ENCODE results near the gene CORT. TPM values are rescaled to one million over a fixed set of nuclear protein-coding genes. Genes with fewer than 3 reads are reported as not detected.

CORT gene
- polyA plus RNA-seq, 2 of the 4 experiments (the other 2 are of a cell fraction), result 0.10 to 0.30 TPM

GRCh38 chr1:10430216-10431069 is 19.4 kb upstream of the CORT start, which contains the start of gene CENPS:
TSS of gene CENPS (plus strand) at chr1:10430433. CDS start at chr1:10430518, 85 bp downstream.
- Histone ChIP-seq H3K4me3 (peak within 1 kb of the TSS; percentile 87), H3K4me2 (peak within 1 kb of the TSS; percentile 94), H3K4me1 (peaks cover 18% of the 10 kb centered on the region), H3K27ac (peak within 1 kb of the TSS; percentile 87 to 97), H3K9me3 (no peaks in the 10 kb centered on the region)
- 1% methylated on average over 22 of the region's 95 CpGs for WGBS (ENCODE audit: missing lambda C conversion rate)
- no peak for FAIRE-seq
- DNase-seq (ENCODE audit: low read depth in 1 of 2, low spot score in 1 of 2), result peak; percentile 80 to 82
- ATAC-seq, result peak; percentile 83 to 86
- ChIA-PET CTCF (interaction anchor here (0.7 to 6.6 kb wide), 31 partner anchors 9 to 815 kb away, joined by 3 to 63 read pairs (median 4); partner anchors contain the start of genes CORT, KIF1B and PGD), POLR2A (interaction anchor here (0.6 to 1.6 kb wide), 7 partner anchors 13 to 583 kb away, joined by 3 to 7 read pairs (median 5); partner anchors contain the start of gene PGD)
- TF ChIP-seq JUN (IDR thresholded peaks at IDR 0.05), result peak in 1 of 2 experiments; percentile 82; a peak in 3 of 5 replicates
- no peak for TF ChIP-seq HOXA7 (CRISPR knock-in tag; IDR thresholded peaks at IDR 0.05)
- TF ChIP-seq E2F6 (IDR thresholded peaks at IDR 0.05; ENCODE audit: borderline replicate concordance, low read depth), result peak; percentile 99
- TF ChIP-seq, protein P1, sequence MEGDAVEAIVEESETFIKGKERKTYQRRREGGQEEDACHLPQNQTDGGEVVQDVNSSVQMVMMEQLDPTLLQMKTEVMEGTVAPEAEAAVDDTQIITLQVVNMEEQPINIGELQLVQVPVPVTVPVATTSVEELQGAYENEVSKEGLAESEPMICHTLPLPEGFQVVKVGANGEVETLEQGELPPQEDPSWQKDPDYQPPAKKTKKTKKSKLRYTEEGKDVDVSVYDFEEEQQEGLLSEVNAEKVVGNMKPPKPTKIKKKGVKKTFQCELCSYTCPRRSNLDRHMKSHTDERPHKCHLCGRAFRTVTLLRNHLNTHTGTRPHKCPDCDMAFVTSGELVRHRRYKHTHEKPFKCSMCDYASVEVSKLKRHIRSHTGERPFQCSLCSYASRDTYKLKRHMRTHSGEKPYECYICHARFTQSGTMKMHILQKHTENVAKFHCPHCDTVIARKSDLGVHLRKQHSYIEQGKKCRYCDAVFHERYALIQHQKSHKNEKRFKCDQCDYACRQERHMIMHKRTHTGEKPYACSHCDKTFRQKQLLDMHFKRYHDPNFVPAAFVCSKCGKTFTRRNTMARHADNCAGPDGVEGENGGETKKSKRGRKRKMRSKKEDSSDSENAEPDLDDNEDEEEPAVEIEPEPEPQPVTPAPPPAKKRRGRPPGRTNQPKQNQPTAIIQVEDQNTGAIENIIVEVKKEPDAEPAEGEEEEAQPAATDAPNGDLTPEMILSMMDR (IDR thresholded peaks at IDR 0.05), result peak; percentile 79
- TF ChIP-seq ZSCAN20 (CRISPR knock-in tag; IDR thresholded peaks at IDR 0.05), result no peak
- TF ChIP-seq CEBPB (IDR thresholded peaks at IDR 0.05), result no peak
- TF ChIP-seq ZC3H11A (IDR thresholded peaks at IDR 0.05), result no peak
- TF ChIP-seq, protein P2, sequence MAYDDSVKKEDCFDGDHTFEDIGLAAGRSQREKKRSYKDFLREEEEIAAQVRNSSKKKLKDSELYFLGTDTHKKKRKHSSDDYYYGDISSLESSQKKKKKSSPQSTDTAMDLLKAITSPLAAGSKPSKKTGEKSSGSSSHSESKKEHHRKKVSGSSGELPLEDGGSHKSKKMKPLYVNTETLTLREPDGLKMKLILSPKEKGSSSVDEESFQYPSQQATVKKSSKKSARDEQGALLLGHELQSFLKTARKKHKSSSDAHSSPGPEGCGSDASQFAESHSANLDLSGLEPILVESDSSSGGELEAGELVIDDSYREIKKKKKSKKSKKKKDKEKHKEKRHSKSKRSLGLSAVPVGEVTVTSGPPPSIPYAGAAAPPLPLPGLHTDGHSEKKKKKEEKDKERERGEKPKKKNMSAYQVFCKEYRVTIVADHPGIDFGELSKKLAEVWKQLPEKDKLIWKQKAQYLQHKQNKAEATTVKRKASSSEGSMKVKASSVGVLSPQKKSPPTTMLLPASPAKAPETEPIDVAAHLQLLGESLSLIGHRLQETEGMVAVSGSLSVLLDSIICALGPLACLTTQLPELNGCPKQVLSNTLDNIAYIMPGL (CRISPR knock-in tag; IDR thresholded peaks at IDR 0.05; ENCODE audit: borderline replicate concordance), result peak; percentile 23; the same call in 1 of the 2 replicates
- TF ChIP-seq MAX (IDR thresholded peaks at IDR 0.05), result peak; percentile 96
- peak; percentile 42 to 62; a peak in 4 of 5 replicates for TF ChIP-seq RAD21 (conservative IDR thresholded peaks at IDR 0.05 in 1 of 2, IDR thresholded peaks at IDR 0.05 in 1 of 2)
- no peak for TF ChIP-seq ATOH8 (CRISPR knock-in tag; IDR thresholded peaks at IDR 0.05; ENCODE audit: low read depth)
- 0 out of 2 replicates have a peak, but pooled peaks have one; percentile 25 for TF ChIP-seq PHF8 (IDR thresholded peaks at IDR 0.05; ENCODE audit: borderline replicate concordance, low read depth)
- peak; percentile 85 for TF ChIP-seq SMC3 (IDR thresholded peaks at IDR 0.05)
- peak; percentile 13; the same call in 1 of the 2 replicates for TF ChIP-seq PBX3 (IDR thresholded peaks at IDR 0.05)
- TF ChIP-seq MYC (IDR thresholded peaks at IDR 0.05; ENCODE audit: borderline replicate concordance, low read length), result no peak
- TF ChIP-seq, protein P3, sequence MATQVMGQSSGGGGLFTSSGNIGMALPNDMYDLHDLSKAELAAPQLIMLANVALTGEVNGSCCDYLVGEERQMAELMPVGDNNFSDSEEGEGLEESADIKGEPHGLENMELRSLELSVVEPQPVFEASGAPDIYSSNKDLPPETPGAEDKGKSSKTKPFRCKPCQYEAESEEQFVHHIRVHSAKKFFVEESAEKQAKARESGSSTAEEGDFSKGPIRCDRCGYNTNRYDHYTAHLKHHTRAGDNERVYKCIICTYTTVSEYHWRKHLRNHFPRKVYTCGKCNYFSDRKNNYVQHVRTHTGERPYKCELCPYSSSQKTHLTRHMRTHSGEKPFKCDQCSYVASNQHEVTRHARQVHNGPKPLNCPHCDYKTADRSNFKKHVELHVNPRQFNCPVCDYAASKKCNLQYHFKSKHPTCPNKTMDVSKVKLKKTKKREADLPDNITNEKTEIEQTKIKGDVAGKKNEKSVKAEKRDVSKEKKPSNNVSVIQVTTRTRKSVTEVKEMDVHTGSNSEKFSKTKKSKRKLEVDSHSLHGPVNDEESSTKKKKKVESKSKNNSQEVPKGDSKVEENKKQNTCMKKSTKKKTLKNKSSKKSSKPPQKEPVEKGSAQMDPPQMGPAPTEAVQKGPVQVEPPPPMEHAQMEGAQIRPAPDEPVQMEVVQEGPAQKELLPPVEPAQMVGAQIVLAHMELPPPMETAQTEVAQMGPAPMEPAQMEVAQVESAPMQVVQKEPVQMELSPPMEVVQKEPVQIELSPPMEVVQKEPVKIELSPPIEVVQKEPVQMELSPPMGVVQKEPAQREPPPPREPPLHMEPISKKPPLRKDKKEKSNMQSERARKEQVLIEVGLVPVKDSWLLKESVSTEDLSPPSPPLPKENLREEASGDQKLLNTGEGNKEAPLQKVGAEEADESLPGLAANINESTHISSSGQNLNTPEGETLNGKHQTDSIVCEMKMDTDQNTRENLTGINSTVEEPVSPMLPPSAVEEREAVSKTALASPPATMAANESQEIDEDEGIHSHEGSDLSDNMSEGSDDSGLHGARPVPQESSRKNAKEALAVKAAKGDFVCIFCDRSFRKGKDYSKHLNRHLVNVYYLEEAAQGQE (IDR thresholded peaks at IDR 0.05), result no peak; the same call in 1 of the 2 replicates
- TF ChIP-seq KDM5A (IDR thresholded peaks at IDR 0.05), result peak; percentile 84
- peak; percentile 47 for TF ChIP-seq POLR2A (IDR thresholded peaks at IDR 0.05; ENCODE audit: low read length)
- no peak for TF ChIP-seq SREBF2 (IDR thresholded peaks at IDR 0.05)
- no peak for TF ChIP-seq RFX5 (IDR thresholded peaks at IDR 0.05)
- no peak for TF ChIP-seq MAZ (IDR thresholded peaks at IDR 0.05; ENCODE audit: borderline replicate concordance, low read depth, low read length)
- TF ChIP-seq JUNB (IDR thresholded peaks at IDR 0.05), result no peak
- TF ChIP-seq FOXS1 (CRISPR knock-in tag; IDR thresholded peaks at IDR 0.05), result no peak

All from A549 (cell line).